ENCODE results near the gene HSD17B14. TPM values are rescaled to one million over a fixed set of nuclear protein-coding genes. Genes with fewer than 3 reads are reported as not detected.

HSD17B14 gene
- total and polyA plus RNA-seq, 9 of the 15 experiments (the other 6 are each of a cell fraction or from before 2014, with no cell fraction given), result 0.16 TPM; not detected in 8

GRCh38 chr19:48877855-48878195, 41.5 kb upstream of the HSD17B14 start:
- peak overlapping the region; percentile 60; a peak in 3 of 4 replicates for H3K9ac ChIP-seq (ENCODE audit: insufficient read depth in 1 of 2, low read depth in 2 of 2, low read length in 2 of 2)
- ChIA-PET POLR2A (interaction anchor here (0.6 to 12.2 kb wide), 16 partner anchors 9 to 224 kb away, joined by 3 to 439 read pairs (median 6); partner anchors contain the start of genes FTL, GYS1, NUCB1 and RUVBL2), CTCF (ENCODE audit: low intra/inter-chr PET ratio) (no interaction called here)
- ATAC-seq, result no peak
- intact Hi-C loops (cut with micrococcal nuclease), result no loop called here
- H3K79me2 ChIP-seq (ENCODE audit: control insufficient read depth, insufficient read depth, low read length), result peaks cover 48% of the 10 kb centered on the region
- H3K4me2 ChIP-seq (ENCODE audit: insufficient read depth, low read length), result peak overlapping the region; percentile 27
- no peak overlapping the region for H2AFZ ChIP-seq (ENCODE audit: low read depth, low read length)
- 25% methylated on average over 6 of the region's 6 CpGs for WGBS (ENCODE audit: insufficient coverage, low coverage, missing lambda C conversion rate)
- peaks cover 7% of the 10 kb centered on the region for H3K9me3 ChIP-seq (replicated peaks; ENCODE audit: control insufficient read depth, insufficient read depth, low read depth, low read length)
- peak overlapping the region; percentile 56 for H3K27ac ChIP-seq (ENCODE audit: extremely low read depth, low read depth, low read length)
- in situ Hi-C loops (cut with MboI), result loop anchor here (10.0 kb wide), 1 partner anchor 87 kb away; the partner anchor contains the start of gene FTL
- peak in 1 of 4 experiments; percentile 9 for DNase-seq (ENCODE audit: extremely low read depth in 1 of 4, low spot score in 3 of 4)
- FAIRE-seq, result no peak
- H3K27me3 ChIP-seq (ENCODE audit: control insufficient read depth in 2 of 2, insufficient read depth in 2 of 2, low read length in 2 of 2), result no peaks in the 10 kb centered on the region
- no TSS peak for BruUV-seq (replicated peaks)
- peaks cover 42% of the 10 kb centered on the region for H3K36me3 ChIP-seq (ENCODE audit: control insufficient read depth, insufficient read depth, low read length)
- H3K4me3 ChIP-seq, result no peak overlapping the region
- no peaks in the 10 kb centered on the region for H3K9me1 ChIP-seq (ENCODE audit: control insufficient read depth, insufficient read depth, low read length)
- H4K20me1 ChIP-seq (replicated peaks; ENCODE audit: control insufficient read depth, insufficient read depth, low read length), result peaks cover 32% of the 10 kb centered on the region
- peaks cover 25 to 44% of the 10 kb centered on the region in 2 experiments for H3K4me1 ChIP-seq (replicated peaks in 1 of 2; ENCODE audit: control insufficient read depth in 2 of 2, insufficient read depth in 2 of 2, low read length in 2 of 2)
- no peak for TF ChIP-seq PURB (CRISPR knock-in tag; IDR thresholded peaks at IDR 0.05; ENCODE audit: low read depth)
- TF ChIP-seq, protein P1, sequence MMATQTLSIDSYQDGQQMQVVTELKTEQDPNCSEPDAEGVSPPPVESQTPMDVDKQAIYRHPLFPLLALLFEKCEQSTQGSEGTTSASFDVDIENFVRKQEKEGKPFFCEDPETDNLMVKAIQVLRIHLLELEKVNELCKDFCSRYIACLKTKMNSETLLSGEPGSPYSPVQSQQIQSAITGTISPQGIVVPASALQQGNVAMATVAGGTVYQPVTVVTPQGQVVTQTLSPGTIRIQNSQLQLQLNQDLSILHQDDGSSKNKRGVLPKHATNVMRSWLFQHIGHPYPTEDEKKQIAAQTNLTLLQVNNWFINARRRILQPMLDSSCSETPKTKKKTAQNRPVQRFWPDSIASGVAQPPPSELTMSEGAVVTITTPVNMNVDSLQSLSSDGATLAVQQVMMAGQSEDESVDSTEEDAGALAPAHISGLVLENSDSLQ (IDR thresholded peaks at IDR 0.05), result no peak
- no peak for TF ChIP-seq CHD1 (IDR thresholded peaks at IDR 0.05; ENCODE audit: low read length)
- TF ChIP-seq SP2 (IDR thresholded peaks at IDR 0.05; ENCODE audit: extremely low read depth, low read depth, low read length, poor library complexity, severe bottlenecking), result no peak
- TF ChIP-seq PHB (CRISPR knock-in tag; IDR thresholded peaks at IDR 0.05), result no peak
- no peak for TF ChIP-seq LEF1 (IDR thresholded peaks at IDR 0.05)
- no peak for TF ChIP-seq ZFP91 (CRISPR knock-in tag; IDR thresholded peaks at IDR 0.05)
- TF ChIP-seq MYC (IDR thresholded peaks at IDR 0.05; ENCODE audit: low read depth, low read length), result no peak
- 0 out of 2 replicates have a peak, but pooled peaks have one; percentile 18 for TF ChIP-seq MYC (CRISPR knock-in tag; IDR thresholded peaks at IDR 0.05; ENCODE audit: borderline replicate concordance, low read depth)
- TF ChIP-seq KAT7 (CRISPR knock-in tag; IDR thresholded peaks at IDR 0.05; ENCODE audit: borderline replicate concordance), result 0 out of 2 replicates have a peak, but pooled peaks have one; percentile 41
- no peak for TF ChIP-seq MAFK (IDR thresholded peaks at IDR 0.05; ENCODE audit: low read length)
- no peak for TF ChIP-seq CHD4 (IDR thresholded peaks at IDR 0.05; ENCODE audit: insufficient read depth, insufficient replicate concordance, low read depth, low read length, poor library complexity, severe bottlenecking)
- TF ChIP-seq HDAC8 (tag; IDR thresholded peaks at IDR 0.05), result no peak
- no peak for TF ChIP-seq FOSL1 (tag; conservative IDR thresholded peaks at IDR 0.05)
- TF ChIP-seq ZNF23 (CRISPR knock-in tag; IDR thresholded peaks at IDR 0.05), result no peak
- no peak for TF ChIP-seq CREB3 (tag; conservative IDR thresholded peaks at IDR 0.05; ENCODE audit: low read depth)
- TF ChIP-seq HCFC1 (IDR thresholded peaks at IDR 0.05; ENCODE audit: low read depth, low read length), result no peak
- TF ChIP-seq PREB (CRISPR knock-in tag; IDR thresholded peaks at IDR 0.05), result no peak
- no peak for TF ChIP-seq RBM25 (IDR thresholded peaks at IDR 0.05; ENCODE audit: low read depth, low read length, severe bottlenecking)

Data from K562 (cell line).